GM21717 (cell line): ENCODE data around the gene STAM.
A peak's percentile ranks its signal among the peaks of the same experiment; 100 is the strongest.
"Not testable (repeated sequence)": the region's sequence is repeated elsewhere in the genome, so short reads cannot be mapped to it uniquely, and the experiment has no call there.

ENCODE experiments used
- ATAC-seq: cut with Tn5 transposase; IDR thresholded peaks from one replicate; pipeline ENCODE4 v1.9.1; 2021; ENCODE audit warnings: mild to moderate bottlenecking, moderate library complexity; ENCODE audit not compliant: unreplicated experiment

Gene STAM

DNA sequence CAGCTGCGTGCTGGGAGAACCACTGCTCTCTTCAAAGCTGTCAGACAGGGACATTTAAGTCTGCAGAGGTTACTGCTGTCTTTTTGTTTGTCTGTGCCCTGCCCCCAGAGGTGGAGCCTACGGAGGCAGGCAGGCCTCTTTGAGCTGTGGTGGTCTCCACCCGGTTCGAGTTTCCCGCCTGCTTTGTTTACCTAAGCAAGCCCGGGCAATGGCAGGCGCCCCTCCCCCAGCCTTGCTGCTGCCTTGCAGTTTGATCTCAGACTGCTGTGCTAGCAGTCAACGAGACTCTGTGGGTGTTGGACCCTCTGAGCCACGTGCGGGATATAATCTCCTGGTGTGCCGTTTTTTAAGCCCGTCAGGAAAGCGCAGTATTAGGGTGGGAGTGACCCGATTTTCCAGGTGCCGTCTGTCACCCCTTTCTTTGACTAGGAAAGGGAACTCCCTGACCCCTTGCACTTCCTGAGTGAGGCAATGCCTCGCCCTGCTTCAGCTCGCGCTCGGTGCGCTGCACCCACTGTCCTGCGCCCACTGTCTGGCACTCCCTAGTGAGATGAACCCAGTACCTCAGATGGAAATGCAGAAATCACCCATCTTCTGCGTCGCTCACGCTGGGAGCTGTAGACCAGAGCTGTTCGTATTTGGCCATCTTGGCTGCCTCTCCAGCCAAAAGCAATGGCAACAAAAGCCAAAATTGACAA lies 78.5 kb downstream of the STAM start:
- not testable (repeated sequence) for ATAC-seq

DNA sequence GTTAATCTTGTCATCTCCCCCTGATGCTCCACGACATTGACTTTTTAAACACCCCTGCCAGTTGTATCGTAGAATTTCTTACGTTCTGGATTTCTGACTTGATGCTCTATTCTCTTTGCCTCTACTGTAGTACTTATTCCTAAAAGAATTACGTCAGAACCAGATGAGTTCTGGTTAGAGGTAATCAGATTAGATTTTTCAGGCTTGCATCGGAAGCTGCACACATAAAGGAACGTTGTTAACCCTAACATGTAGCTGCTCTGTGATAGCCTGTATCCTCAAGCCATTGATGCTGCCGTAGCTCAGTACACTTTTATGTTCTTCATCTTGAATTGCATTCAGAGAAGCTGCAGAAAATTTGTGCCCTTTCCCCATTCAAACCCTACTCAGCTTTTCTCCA lies 81.8 kb downstream of the STAM start:
- no peak for ATAC-seq

- no peak for ATAC-seq
These were observed 85.7 kb downstream of the STAM start for GRCh38 chr10:17729630-17730029.

GRCh38 chr10:17730667-17731066 lies 86.7 kb downstream of the STAM start:
- no peak for ATAC-seq

DNA sequence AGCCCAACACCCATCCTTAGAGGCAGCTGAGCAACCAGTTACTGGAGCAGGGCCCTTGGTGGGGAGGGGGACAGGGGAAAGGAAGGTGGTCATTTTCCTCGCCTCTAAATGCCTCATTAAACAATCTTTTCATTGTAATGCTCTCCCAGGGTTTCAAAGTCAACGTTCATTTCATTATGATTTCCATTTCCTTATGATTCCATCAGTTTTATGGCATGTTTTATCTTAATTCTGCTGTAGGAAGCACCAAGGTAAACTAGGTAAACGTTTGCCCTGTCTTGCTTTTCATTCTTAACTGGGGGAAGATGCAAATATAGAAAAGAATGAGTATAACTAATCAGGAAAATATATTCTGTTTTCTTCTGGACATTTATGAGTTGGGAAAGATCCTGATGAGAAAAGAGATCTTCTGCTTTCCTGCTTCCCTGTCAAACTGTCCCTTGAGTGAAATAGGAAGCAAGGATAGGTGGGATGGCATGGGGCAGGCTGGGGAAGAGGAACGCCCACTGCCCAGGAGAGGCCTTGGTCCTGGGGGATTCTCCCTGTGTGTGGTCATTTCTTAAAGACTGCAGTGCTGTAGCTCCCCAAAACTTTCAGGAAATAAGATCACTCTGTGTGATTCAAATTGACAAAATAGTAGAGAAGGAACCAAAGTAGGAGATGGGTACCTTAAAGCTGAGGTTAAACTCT lies 87.5 kb downstream of the STAM start:
- no peak for ATAC-seq

DNA sequence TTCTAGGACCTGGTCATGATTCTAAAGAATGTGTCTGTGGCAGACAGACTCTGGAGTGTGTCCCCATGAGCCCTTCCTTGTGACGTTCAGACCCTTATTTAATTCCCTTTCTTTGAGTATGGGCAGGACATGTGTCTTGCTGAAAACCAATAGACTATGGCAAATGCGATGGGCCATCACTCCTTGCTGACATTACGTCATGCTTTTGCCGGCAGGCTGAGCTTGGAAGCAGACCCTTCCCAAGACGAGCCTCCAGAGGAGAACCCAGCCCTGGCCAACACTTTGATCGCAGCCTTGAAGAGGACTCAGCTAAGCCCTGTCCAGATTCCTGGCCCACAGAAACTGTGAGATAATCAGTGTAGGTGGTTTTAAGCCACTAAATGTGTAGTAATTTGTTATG lies 89.7 kb downstream of the STAM start:
- no peak for ATAC-seq

DNA sequence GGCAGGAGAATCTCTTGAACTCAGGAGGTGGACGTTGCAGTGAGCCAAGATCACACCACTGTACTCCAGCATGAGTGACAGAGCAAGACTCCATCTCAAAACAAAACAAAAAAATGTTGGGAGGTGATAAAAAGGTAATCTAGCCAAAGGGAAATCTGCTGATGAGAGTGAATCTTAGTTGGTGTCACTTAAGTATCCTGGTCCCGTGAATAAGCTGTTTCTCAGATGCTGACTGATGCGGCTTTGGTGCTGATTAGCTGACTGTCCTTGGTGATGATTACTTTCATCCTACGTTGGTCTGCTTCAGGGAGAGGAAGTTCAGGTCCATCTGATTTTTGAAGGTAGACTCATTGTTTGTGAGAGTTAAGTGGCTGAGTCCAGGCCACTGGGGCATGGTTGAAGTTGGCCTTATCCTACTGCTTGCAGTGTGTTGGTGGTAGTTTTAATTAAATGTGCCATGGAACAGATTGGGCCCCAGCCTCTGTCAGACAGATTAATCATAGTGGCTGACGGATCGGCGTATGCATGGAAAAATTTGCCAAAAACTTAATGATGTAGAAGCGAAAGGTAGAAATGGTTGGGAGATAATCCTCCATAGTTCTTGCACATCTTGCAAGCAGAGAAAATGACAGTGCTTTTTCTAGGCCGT lies 90.6 kb downstream of the STAM start:
- no peak for ATAC-seq

- ATAC-seq: no peak
These were observed 91.4 kb downstream of the STAM start for GRCh38 chr10:17735166-17735941.

- ATAC-seq: no peak
These were observed 92.3 kb downstream of the STAM start for GRCh38 chr10:17736223-17736622.

- no peak for ATAC-seq
These were observed 93.3 kb downstream of the STAM start for GRCh38 chr10:17737027-17737965.

- ATAC-seq: no peak
These were observed 96.7 kb downstream of the STAM start for GRCh38 chr10:17740668-17741067.

GRCh38 chr10:17742918-17743317 lies 99.0 kb downstream of the STAM start:
- no peak for ATAC-seq

DNA sequence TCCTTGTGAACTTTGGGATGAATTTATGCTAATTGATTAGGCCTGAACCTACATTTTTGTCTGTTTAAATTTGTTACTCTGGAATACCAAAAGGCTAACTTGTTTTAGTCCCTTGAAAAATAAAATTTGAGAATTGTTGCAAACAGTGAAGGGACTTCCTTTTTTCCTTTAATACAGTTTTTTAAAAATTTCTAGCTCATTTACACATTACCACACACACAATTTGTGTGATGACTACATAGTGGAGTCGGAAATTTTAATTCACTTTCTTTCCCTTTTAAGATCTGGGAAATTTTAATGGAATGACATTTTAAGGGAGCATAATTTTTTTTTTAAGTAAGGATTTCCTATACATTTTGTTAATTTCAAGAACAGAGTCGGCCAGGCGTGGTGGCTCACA lies 99.5 kb downstream of the STAM start:
- ATAC-seq: no peak

DNA sequence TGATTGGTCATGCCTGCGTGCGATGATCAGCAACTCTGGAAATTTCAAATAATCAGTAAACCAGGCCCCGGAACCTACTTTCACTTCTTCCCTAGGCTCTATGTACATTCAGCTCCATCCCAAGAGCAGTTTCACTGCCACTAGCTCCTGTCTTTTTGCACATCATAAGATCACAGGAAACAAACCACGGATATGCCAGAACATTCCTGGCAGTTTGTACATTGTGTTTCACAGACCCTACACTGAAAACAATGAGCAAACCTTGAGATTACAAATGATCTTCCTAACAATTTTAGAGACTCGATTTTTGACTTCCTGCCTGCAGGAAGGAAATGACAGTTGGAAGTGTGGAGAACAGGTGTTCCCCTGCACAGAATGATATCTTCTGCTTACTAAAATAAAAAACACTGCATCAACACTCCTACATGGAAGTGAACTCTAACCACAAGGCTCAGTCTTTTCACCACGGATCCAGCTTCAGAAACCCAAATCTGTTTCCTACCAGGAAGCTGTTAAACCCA lies 100.5 kb downstream of the STAM start:
- no peak for ATAC-seq

GRCh38 chr10:17747883-17748550 lies 104.1 kb downstream of the STAM start:
- ATAC-seq: no peak

- ATAC-seq: no peak
These were observed 105.9 kb downstream of the STAM start for GRCh38 chr10:17749890-17750289.

DNA sequence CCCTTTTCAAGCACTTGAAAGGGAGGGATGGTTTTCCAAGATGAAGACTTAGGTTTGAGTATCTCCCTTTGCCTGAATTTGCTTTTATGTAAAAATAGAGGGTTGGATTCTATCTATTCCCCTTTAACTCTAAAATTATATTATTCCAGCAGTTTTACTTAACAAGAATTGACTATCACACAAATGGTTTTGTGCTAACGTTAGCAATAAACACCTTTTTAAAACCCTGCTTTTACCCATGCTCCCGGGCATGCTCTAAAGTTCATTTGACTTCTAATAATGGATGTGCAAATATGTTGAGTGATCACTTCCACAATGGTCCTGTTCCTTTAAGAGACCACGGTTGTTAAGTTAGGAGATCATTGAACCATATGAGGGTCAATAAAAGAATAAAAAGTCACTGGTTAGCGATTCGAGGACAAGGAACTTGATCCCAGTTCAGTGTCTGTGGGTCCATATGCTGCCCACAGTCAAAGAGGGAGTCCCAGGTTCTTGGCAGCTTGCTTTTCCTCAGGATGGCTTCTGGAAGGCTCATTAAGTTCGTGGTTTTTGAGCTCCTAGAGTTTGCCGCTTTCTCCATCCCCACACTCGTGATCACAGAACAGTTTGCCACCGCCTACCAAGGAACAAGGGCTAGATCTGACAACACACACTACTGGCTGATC lies 108.0 kb downstream of the STAM start, which contains the start of gene TMEM236:
TSS of gene TMEM236 (plus strand) at position 421 of the 665 bp plus-strand sequence. CDS start at position 516, 95 bp downstream.
- no peak for ATAC-seq

DNA sequence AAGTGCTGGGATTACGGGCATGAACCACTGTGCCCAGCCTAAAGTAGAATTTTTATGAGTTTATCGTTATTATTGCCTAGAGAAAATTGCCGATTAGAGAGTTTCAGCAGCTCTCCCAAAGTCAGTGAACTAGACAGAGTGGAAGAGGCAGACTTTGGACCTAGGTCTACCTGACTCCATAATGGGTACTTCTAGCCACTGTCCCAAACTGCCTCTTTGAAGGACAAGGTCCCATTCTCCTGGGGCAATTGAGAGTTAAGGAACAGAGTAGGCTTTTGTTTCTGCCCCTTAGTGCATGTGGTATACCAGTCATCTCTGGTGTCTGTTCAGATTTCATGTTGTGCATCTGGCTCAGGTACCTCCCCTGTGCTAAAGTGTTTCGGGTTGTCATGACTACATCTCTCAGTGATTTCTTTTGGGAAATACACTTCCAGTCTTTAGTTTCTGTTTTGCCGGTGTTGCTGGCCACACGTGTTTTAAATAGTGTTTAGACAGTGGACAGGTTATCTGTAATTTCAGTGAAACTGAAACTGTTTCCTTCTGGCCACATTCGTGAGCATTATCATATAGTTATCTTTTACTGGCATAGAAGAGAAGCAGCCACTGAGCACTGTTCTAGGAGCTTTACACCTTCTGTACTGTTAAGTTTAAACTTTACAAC lies 112.7 kb downstream of the STAM start:
- peak; percentile 92 for ATAC-seq
